GM12878 (cell line): ENCODE data around the gene OR4D6. TPM values are rescaled to one million over a fixed set of nuclear protein-coding genes. Genes with fewer than 3 reads are reported as not detected.

Source experiments
- ATAC-seq: fragments of 200-7000 bp; cut with Tn5 transposase; 3 replicates; pipeline ENCODE4 v1.9.1; 2020; ENCODE audit warnings: mild to moderate bottlenecking, moderate library complexity
- BruUV-seq: library from RNA; stranded (reverse); fragments of 400-500 nt; replicated peaks from 2 replicates; lab custom pipeline; 2021; lab: Mats Ljungman, UMichigan
- CTCF ChIA-PET: fragments of 300-600 bp; sonication (Branson Sonifier 250); formaldehyde crosslinking; extraction: SDS; loops from one replicate; lab custom pipeline; 2021; ENCODE audit warnings: inconsistent platforms; lab: Yijun Ruan, JAX
- POLR2A ChIA-PET: fragments of 350-600 bp; formaldehyde crosslinking; extraction: SDS; loops from one replicate; lab custom pipeline; 2021; ENCODE audit warnings: inconsistent platforms; lab: Charles Lee
- RAD21 ChIA-PET: fragments of 300-600 bp; sonication (Branson Sonifier 250); formaldehyde crosslinking; loops from one replicate; lab custom pipeline; 2023; ENCODE audit warnings: antibody characterized with exemption; ENCODE audit not compliant: unreplicated experiment; lab: Charles Lee
- SMC1A ChIA-PET: fragments of 300-600 bp; sonication (Branson Sonifier 250); formaldehyde crosslinking; loops from one replicate; lab custom pipeline; 2023; ENCODE audit not compliant: unreplicated experiment, uncharacterized antibody; lab: Charles Lee
- DNase-seq: peaks from one replicate; pipeline ENCODE4 v3.0.0-alpha.2; 2011; ENCODE audit warnings: low read depth, low spot score
- FAIRE-seq: peaks from 3 replicates; lab custom pipeline; 2011; peaks lifted over from hg19 to GRCh38; lab: Jason Lieb, UNC
- H2AFZ ChIP-seq: 2 replicates; pipeline ENCODE4 v1.6.0; 2011; ENCODE audit warnings: low read depth, low read length, control low read depth; ENCODE audit not compliant: control insufficient read depth
- H3K27ac ChIP-seq: 2 replicates; pipeline ENCODE4 v1.5.1; 2011; ENCODE audit warnings: control low read depth; ENCODE audit not compliant: control insufficient read depth, insufficient read depth
- H3K27me3 ChIP-seq, 2 experiments: replicated peaks in 1 of 2; 2 replicates each; pipeline versions ENCODE4 v1.6.0 to v1.6.1; 2011; ENCODE audit warnings: low read length in 1 of 2; ENCODE audit not compliant: control insufficient read depth in 2 of 2, insufficient read depth in 2 of 2
- H3K36me3 ChIP-seq, 2 experiments: 2 replicates each; pipeline ENCODE4 v1.5.1; 2011; ENCODE audit warnings: low read length in 1 of 2; ENCODE audit not compliant: control insufficient read depth in 2 of 2, insufficient read depth in 2 of 2
- H3K4me1 ChIP-seq: 2 replicates; pipeline ENCODE4 v1.6.1; 2011; ENCODE audit warnings: mild to moderate bottlenecking, low read length, moderate library complexity, mixed read lengths; ENCODE audit not compliant: control insufficient read depth, insufficient read depth
- H3K4me2 ChIP-seq: 2 replicates; pipeline ENCODE4 v1.6.0; 2011; ENCODE audit warnings: control low read depth; ENCODE audit not compliant: control insufficient read depth, insufficient read depth
- H3K4me3 ChIP-seq: fragments of 200-600 bp; sonication (generic); 2 replicates; pipeline ENCODE4 v1.5.1; 2016
- H3K79me2 ChIP-seq: 2 replicates; pipeline ENCODE4 v1.6.0; 2011; ENCODE audit warnings: low read length; ENCODE audit not compliant: control insufficient read depth, insufficient read depth
- H3K9ac ChIP-seq: 2 replicates; pipeline ENCODE4 v1.8.0; 2011; ENCODE audit warnings: low read length, control low read depth, mixed read lengths; ENCODE audit not compliant: control insufficient read depth, insufficient read depth
- H3K9me3 ChIP-seq: replicated peaks from 3 replicates; pipeline ENCODE4 v1.5.1; 2011; ENCODE audit warnings: mild to moderate bottlenecking, low read length; ENCODE audit not compliant: control insufficient read depth, insufficient read depth
- H4K20me1 ChIP-seq: 2 replicates; pipeline ENCODE4 v1.6.0; 2011; ENCODE audit not compliant: control insufficient read depth, insufficient read depth
- BACH1 ChIP-seq: fragments of 450-650 bp; IDR thresholded peaks from 2 replicates; pipeline ENCODE4 v1.6.1; 2017; ENCODE audit warnings: mild to moderate bottlenecking, borderline replicate concordance
- BCL11A ChIP-seq: IDR thresholded peaks from 2 replicates; pipeline ENCODE4 v1.6.1; 2011; ENCODE audit warnings: low read depth, low read length
- CEBPZ ChIP-seq: fragments of 150-350 bp; IDR thresholded peaks from 2 replicates; pipeline ENCODE4 v1.6.1; 2016; ENCODE audit warnings: low read depth, low read length
- HSF1 ChIP-seq: fragments of 150-350 bp; IDR thresholded peaks from 2 replicates; pipeline ENCODE4 v1.6.1; 2014; ENCODE audit warnings: mild to moderate bottlenecking, low read depth, low read length
- IKZF1 ChIP-seq: fragments of 450-650 bp; conservative IDR thresholded peaks from 2 replicates; pipeline ENCODE4 v1.6.1; 2017; ENCODE audit warnings: antibody characterized with exemption, mild to moderate bottlenecking
- KLF5 ChIP-seq: fragments of 450-650 bp; IDR thresholded peaks from 2 replicates; pipeline ENCODE4 v1.6.1; 2014; ENCODE audit warnings: mild to moderate bottlenecking; ENCODE audit not compliant: partially characterized antibody
- NFIC ChIP-seq: IDR thresholded peaks from 2 replicates; pipeline ENCODE4 v1.6.1; 2012; ENCODE audit warnings: low read depth, mild to moderate bottlenecking, inconsistent platforms, low read length, moderate library complexity
- PBX3 ChIP-seq: IDR thresholded peaks from 2 replicates; pipeline ENCODE4 v1.6.1; 2011; ENCODE audit warnings: mild to moderate bottlenecking, low read depth, low read length, moderate library complexity; ENCODE audit not compliant: insufficient replicate concordance
- RELA ChIP-seq: fragments of 450-650 bp; IDR thresholded peaks from 2 replicates; pipeline ENCODE4 v1.8.0; 2014; ENCODE audit warnings: borderline replicate concordance; ENCODE audit not compliant: partially characterized antibody
- TAF1 ChIP-seq: IDR thresholded peaks from 2 replicates; pipeline ENCODE4 v1.6.1; 2011; ENCODE audit warnings: mild to moderate bottlenecking, low read depth, low read length, borderline replicate concordance
- WRNIP1 ChIP-seq: IDR thresholded peaks from 2 replicates; pipeline ENCODE4 v1.6.1; 2011; ENCODE audit warnings: low read depth, low read length, improper control_type of control experiment, borderline replicate concordance
- WGBS: methylation state at CpG from one replicate; pipeline ENCODE4 v1.1.6; 2016; ENCODE audit warnings: low lambda C conversion rate; ENCODE audit not compliant: insufficient replicate concordance, insufficient coverage; ENCODE audit errors: missing lambda C conversion rate; 5-methylcytosine and 5-hydroxymethylcytosine counted together
- in situ Hi-C: fragments of 300-500 bp; cut with MboI; formaldehyde crosslinking; loops from 9 replicates; pipeline ENCODE4 v1.14.3; 2018; ENCODE audit warnings: mixed read lengths
- intact Hi-C: fragments of 100-400 bp; cut with micrococcal nuclease; formaldehyde crosslinking; loops from one replicate; pipeline ENCODE4 v1.14.2; 2022; ENCODE audit not compliant: unreplicated experiment
- polyA plus RNA-seq, 11 experiments: library from polyadenylated mRNA; depleted of rRNA in 4 of 11; unstranded in 6 of 11; stranded (reverse) in 5 of 11; fragments of >200 nt; fragmentation: Nextera tagmentation in 4 of 11; fragmentation: Illumina TruSeq in 1 of 11; extraction: Ambion mirVana in 4 of 11; extraction: Trizol in 1 of 11; gene quantifications; 1 replicate in 1 of 11; 2 replicates in 10 of 11; pipeline versions ENCODE4 v1.2.1 to v1.2.3, GENCODE V29; 2011 to 2016; ENCODE audit warnings: inconsistent platforms in 2 of 11, missing spikeins in 2 of 11, low read depth in 1 of 11
- total RNA-seq, 4 experiments: library from RNA; depleted of rRNA in 3 of 4; stranded (reverse); fragments of >200 nt in 3 of 4; fragmentation: Illumina TruSeq in 1 of 4; extraction: Trizol in 1 of 4; gene quantifications; 2 replicates each; pipeline versions ENCODE4 v1.2.1 to v1.2.3, GENCODE V29; 2013 to 2021
- TF ChIP-seq, protein P1 (sequence below): fragments of 450-650 bp; formaldehyde crosslinking; IDR thresholded peaks from 2 replicates; pipeline ENCODE4 v1.5.0; 2022; ENCODE audit warnings: mild to moderate bottlenecking, missing genetic modification characterization

Gene OR4D6
- total and polyA plus RNA-seq, 10 of the 15 experiments (the other 5 are each of a cell fraction or from before 2014, with no cell fraction given), result not detected

DNA sequence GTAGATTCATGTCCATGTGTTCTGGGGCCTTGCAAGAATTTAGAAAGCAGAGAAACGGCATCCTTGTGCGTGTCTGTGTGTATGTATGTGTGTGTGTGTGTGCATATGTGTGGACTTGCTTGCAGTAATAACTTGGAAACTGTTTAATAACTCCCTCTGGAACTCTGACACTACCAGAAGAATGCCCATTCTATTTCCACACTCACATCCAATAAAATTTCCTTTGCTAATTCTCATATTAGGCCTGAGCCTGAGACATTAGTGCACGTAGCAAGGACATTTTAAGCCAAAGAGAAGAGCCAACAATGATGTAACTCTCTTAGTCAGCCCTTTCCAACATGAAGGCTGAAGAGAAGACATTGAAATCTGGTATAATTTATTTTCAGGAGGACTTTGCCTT, 3.2 kb downstream of the OR4D6 start (continued):
- no peak for TF ChIP-seq CEBPZ
- TF ChIP-seq BCL11A, result no peak
- no peak for TF ChIP-seq IKZF1
- no peak for TF ChIP-seq HSF1
- no peak for TF ChIP-seq PBX3
- no peak for TF ChIP-seq BACH1

- no peak for ATAC-seq
- TF ChIP-seq KLF5 (no peak), RELA (no peak), WRNIP1 (no peak), PBX3 (no peak), NFIC (no peak), TAF1 (no peak)
- TF ChIP-seq, protein P1, sequence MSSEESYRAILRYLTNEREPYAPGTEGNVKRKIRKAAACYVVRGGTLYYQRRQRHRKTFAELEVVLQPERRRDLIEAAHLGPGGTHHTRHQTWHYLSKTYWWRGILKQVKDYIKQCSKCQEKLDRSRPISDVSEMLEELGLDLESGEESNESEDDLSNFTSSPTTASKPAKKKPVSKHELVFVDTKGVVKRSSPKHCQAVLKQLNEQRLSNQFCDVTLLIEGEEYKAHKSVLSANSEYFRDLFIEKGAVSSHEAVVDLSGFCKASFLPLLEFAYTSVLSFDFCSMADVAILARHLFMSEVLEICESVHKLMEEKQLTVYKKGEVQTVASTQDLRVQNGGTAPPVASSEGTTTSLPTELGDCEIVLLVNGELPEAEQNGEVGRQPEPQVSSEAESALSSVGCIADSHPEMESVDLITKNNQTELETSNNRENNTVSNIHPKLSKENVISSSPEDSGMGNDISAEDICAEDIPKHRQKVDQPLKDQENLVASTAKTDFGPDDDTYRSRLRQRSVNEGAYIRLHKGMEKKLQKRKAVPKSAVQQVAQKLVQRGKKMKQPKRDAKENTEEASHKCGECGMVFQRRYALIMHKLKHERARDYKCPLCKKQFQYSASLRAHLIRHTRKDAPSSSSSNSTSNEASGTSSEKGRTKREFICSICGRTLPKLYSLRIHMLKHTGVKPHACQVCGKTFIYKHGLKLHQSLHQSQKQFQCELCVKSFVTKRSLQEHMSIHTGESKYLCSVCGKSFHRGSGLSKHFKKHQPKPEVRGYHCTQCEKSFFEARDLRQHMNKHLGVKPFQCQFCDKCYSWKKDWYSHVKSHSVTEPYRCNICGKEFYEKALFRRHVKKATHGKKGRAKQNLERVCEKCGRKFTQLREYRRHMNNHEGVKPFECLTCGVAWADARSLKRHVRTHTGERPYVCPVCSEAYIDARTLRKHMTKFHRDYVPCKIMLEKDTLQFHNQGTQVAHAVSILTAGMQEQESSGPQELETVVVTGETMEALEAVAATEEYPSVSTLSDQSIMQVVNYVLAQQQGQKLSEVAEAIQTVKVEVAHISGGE (CRISPR knock-in tag), result no peak
These were observed 6.5 kb downstream of the OR4D6 start for GRCh38 chr11:59463190-59463641.

More at GRCh38 chr11:59463190-59463641, 6.5 kb downstream of the OR4D6 start:
- DNase-seq, result no peak
- H3K9ac ChIP-seq, result no peak overlapping the region
- SMC1A ChIA-PET, result no interaction called here
- POLR2A ChIA-PET, result no interaction called here
- FAIRE-seq, result no peak
- intact Hi-C loops, result no loop called here
- no peaks in the 10 kb centered on the region for H3K79me2 ChIP-seq
- no peak overlapping the region for H3K27ac ChIP-seq
- no peaks in the 10 kb centered on the region for H3K9me3 ChIP-seq
- no peaks in the 10 kb centered on the region for H4K20me1 ChIP-seq
- RAD21 ChIA-PET, result no interaction called here
- no TSS peak for BruUV-seq
- no peak overlapping the region for H2AFZ ChIP-seq
- in situ Hi-C loops, result no loop called here
- H3K27me3 ChIP-seq, result no peaks in the 10 kb centered on the region
- H3K4me3 ChIP-seq, result no peak overlapping the region
- H3K4me2 ChIP-seq, result no peak overlapping the region
- H3K4me1 ChIP-seq, result no peaks in the 10 kb centered on the region
- WGBS, result 32% methylated on average over 5 of the region's 5 CpGs
- CTCF ChIA-PET, result interaction anchor here (1.2 kb wide), 1 partner anchor 64 kb away, joined by 3 read pairs; no protein-coding TSS in a partner anchor
- no peaks in the 10 kb centered on the region for H3K36me3 ChIP-seq
